ENCODE data around the gene NEIL1.

DNA sequence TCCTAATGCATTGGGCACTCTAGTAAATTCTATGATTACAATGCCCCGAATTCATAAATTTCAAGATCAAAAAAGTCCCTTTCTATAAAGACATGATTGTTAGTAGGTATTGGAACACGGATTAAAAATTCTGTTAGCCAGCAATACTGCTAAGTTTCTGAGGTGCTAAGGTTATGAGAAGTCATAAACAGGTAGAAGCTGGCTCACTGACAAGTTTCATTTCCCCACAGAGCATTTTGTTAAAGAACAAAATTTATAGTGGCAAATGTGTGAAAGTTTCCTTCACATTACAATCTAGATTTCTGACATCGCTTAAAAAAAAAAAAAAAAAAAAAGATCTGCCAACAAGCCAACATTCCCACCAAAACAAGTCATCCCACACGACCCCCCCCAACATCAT, 33.9 kb downstream of the NEIL1 start:
- TF ChIP-seq POLR2AphosphoS5 (IDR thresholded peaks at IDR 0.05; ENCODE audit: low read depth, low read length): no peak
- no peak for TF ChIP-seq POLR2A (IDR thresholded peaks at IDR 0.05; ENCODE audit: low read depth, low read length)

Measured in GM12892 (cell line).